OCI-LY1 (cell line): Measurements from ENCODE around the gene TNFRSF14.

ENCODE experiments used
- H2AFZ ChIP-seq: fragments of 200-600 bp; sonication (generic), shearing (Covaris generic); 2 replicates; pipeline ENCODE4 v1.6.0; 2014; ENCODE audit warnings: antibody characterized with exemption, mild to moderate bottlenecking, low read length
- H3F3A ChIP-seq: fragments of 200-600 bp; sonication (generic), shearing (Covaris generic); 2 replicates; pipeline ENCODE4 v1.6.0; 2014; ENCODE audit warnings: mild to moderate bottlenecking, antibody characterized with exemption, low read length, moderate library complexity; ENCODE audit not compliant: insufficient read depth
- H3K27ac ChIP-seq: fragments of 200-600 bp; sonication (generic); 2 replicates; pipeline ENCODE4 v1.5.1; 2014; ENCODE audit warnings: low read length, mixed run types, mild to moderate bottlenecking, low read depth; ENCODE audit not compliant: poor library complexity, severe bottlenecking
- H3K27me3 ChIP-seq: fragments of 200-600 bp; sonication (generic); 2 replicates; pipeline ENCODE4 v1.6.0; 2014; ENCODE audit warnings: antibody characterized with exemption, mild to moderate bottlenecking, low read length, moderate library complexity; ENCODE audit not compliant: insufficient read depth
- H3K36me3 ChIP-seq: fragments of 200-600 bp; sonication (generic); 2 replicates; pipeline ENCODE4 v1.6.1; 2014; ENCODE audit warnings: mild to moderate bottlenecking, antibody characterized with exemption, low read length, moderate library complexity, mixed read lengths; ENCODE audit not compliant: insufficient read depth
- H3K4me1 ChIP-seq: fragments of 200-600 bp; sonication (generic); 2 replicates; pipeline ENCODE4 v1.5.1; 2014; ENCODE audit warnings: mild to moderate bottlenecking, low read length, moderate library complexity; ENCODE audit not compliant: insufficient read depth, severe bottlenecking
- H3K4me2 ChIP-seq: fragments of 200-600 bp; sonication (generic), shearing (Covaris generic); 2 replicates; pipeline ENCODE4 v1.6.1; 2014; ENCODE audit warnings: low read length
- H3K4me3 ChIP-seq: fragments of 200-600 bp; sonication (generic); 2 replicates; pipeline ENCODE4 v1.5.1; 2014; ENCODE audit warnings: low read length, low read depth, mild to moderate bottlenecking, mixed read lengths; ENCODE audit not compliant: poor library complexity, severe bottlenecking
- H3K79me2 ChIP-seq: fragments of 200-600 bp; shearing (Covaris generic); 2 replicates; pipeline ENCODE4 v1.6.1; 2016; ENCODE audit warnings: mixed run types, low read length, mixed read lengths; ENCODE audit not compliant: insufficient read depth
- H3K9ac ChIP-seq: fragments of 200-600 bp; sonication (generic), shearing (Covaris generic); 2 replicates; pipeline ENCODE4 v1.6.1; 2014; ENCODE audit warnings: mild to moderate bottlenecking, low read length, mixed read lengths
- H3K9me2 ChIP-seq: fragments of 200-600 bp; sonication (generic), shearing (Covaris generic); 2 replicates; pipeline ENCODE4 v1.6.1; 2014; ENCODE audit warnings: low read depth, mild to moderate bottlenecking, low read length, mixed read lengths
- H3K9me3 ChIP-seq: fragments of 200-600 bp; shearing (Covaris generic); 2 replicates; pipeline ENCODE4 v1.6.1; 2014; ENCODE audit warnings: low read length, mixed read lengths
- H4K20me1 ChIP-seq: fragments of 200-600 bp; sonication (generic), shearing (Covaris generic); 2 replicates; pipeline ENCODE4 v1.6.0; 2016; ENCODE audit warnings: mild to moderate bottlenecking, low read length; ENCODE audit not compliant: insufficient read depth
- CTCF ChIP-seq: fragments of 200-600 bp; sonication (generic), shearing (Covaris generic); IDR thresholded peaks from 2 replicates; pipeline ENCODE4 v1.5.1; 2017; ENCODE audit warnings: mild to moderate bottlenecking, antibody characterized with exemption, low read length, moderate library complexity, mixed read lengths
- EZH2 ChIP-seq: fragments of 200-600 bp; sonication (generic), shearing (Covaris generic); IDR thresholded peaks from 2 replicates; pipeline ENCODE4 v1.8.0; 2017; ENCODE audit warnings: borderline replicate concordance, mixed run types, mild to moderate bottlenecking, antibody characterized with exemption, low read length, moderate library complexity, mixed read lengths

TNFRSF14 gene

GRCh38 chr1:2553871-2554620, 2.1 kb upstream of the TNFRSF14 start:
- Histone ChIP-seq H3K27ac (no peak overlapping the region), H3K36me3 (no peaks in the 10 kb centered on the region), H3K9me3 (no peaks in the 10 kb centered on the region), H4K20me1 (no peaks in the 10 kb centered on the region), H3K4me1 (peaks cover 19% of the 10 kb centered on the region), H3F3A (no peaks in the 10 kb centered on the region), H2AFZ (no peak overlapping the region), H3K9me2 (no peaks in the 10 kb centered on the region), H3K79me2 (no peaks in the 10 kb centered on the region), H3K4me2 (no peak overlapping the region), H3K27me3 (no peaks in the 10 kb centered on the region), H3K4me3 (no peak overlapping the region), H3K9ac (no peak overlapping the region)
- TF ChIP-seq EZH2 (no peak), CTCF (no peak)

GRCh38 chr1:2554621-2555387, 1.4 kb upstream of the TNFRSF14 start:
- no peaks in the 10 kb centered on the region for H4K20me1 ChIP-seq
- no peaks in the 10 kb centered on the region for H3F3A ChIP-seq
- no peak overlapping the region for H3K9ac ChIP-seq
- H3K27ac ChIP-seq: no peak overlapping the region
- H3K4me1 ChIP-seq: peaks cover 12% of the 10 kb centered on the region
- H3K79me2 ChIP-seq: no peaks in the 10 kb centered on the region
- no peak overlapping the region for H3K4me2 ChIP-seq
- H3K4me3 ChIP-seq: no peak overlapping the region
- H3K9me2 ChIP-seq: no peaks in the 10 kb centered on the region
- H2AFZ ChIP-seq: no peak overlapping the region
- H3K36me3 ChIP-seq: no peaks in the 10 kb centered on the region
- no peaks in the 10 kb centered on the region for H3K27me3 ChIP-seq
- H3K9me3 ChIP-seq: no peaks in the 10 kb centered on the region
- peak; percentile 65 for TF ChIP-seq CTCF
- no peak for TF ChIP-seq EZH2

- no peak overlapping the region for H2AFZ ChIP-seq
- no peaks in the 10 kb centered on the region for H3K79me2 ChIP-seq
- peak overlapping the region; percentile 46 for H3K4me3 ChIP-seq
- H3K9ac ChIP-seq: peak overlapping the region; percentile 18; the same call in 1 of the 2 replicates
- no peak for TF ChIP-seq EZH2
- no peak for TF ChIP-seq CTCF
- peaks cover 12% of the 10 kb centered on the region for H3K4me1 ChIP-seq
- no peaks in the 10 kb centered on the region for H3K27me3 ChIP-seq
- no peaks in the 10 kb centered on the region for H4K20me1 ChIP-seq
- peak overlapping the region; percentile 61 for H3K4me2 ChIP-seq
- H3K27ac ChIP-seq: no peak overlapping the region
- no peaks in the 10 kb centered on the region for H3F3A ChIP-seq
- H3K9me2 ChIP-seq: no peaks in the 10 kb centered on the region
- H3K36me3 ChIP-seq: no peaks in the 10 kb centered on the region
- H3K9me3 ChIP-seq: no peaks in the 10 kb centered on the region
Measured at GRCh38 chr1:2555634-2556276, 416 bp upstream of the TNFRSF14 start.
